GM18498 (cell line): ENCODE results near the gene HNRNPF.
"Not testable (repeated sequence)": the region's sequence is repeated elsewhere in the genome, so short reads cannot be mapped to it uniquely, and the experiment has no call there.

ENCODE experiments used
- ATAC-seq: cut with Tn5 transposase; IDR thresholded peaks from one replicate; pipeline ENCODE4 v1.9.1; 2021; ENCODE audit warnings: mild to moderate bottlenecking, moderate library complexity; ENCODE audit not compliant: unreplicated experiment

HNRNPF gene, protein sequence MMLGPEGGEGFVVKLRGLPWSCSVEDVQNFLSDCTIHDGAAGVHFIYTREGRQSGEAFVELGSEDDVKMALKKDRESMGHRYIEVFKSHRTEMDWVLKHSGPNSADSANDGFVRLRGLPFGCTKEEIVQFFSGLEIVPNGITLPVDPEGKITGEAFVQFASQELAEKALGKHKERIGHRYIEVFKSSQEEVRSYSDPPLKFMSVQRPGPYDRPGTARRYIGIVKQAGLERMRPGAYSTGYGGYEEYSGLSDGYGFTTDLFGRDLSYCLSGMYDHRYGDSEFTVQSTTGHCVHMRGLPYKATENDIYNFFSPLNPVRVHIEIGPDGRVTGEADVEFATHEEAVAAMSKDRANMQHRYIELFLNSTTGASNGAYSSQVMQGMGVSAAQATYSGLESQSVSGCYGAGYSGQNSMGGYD

DNA sequence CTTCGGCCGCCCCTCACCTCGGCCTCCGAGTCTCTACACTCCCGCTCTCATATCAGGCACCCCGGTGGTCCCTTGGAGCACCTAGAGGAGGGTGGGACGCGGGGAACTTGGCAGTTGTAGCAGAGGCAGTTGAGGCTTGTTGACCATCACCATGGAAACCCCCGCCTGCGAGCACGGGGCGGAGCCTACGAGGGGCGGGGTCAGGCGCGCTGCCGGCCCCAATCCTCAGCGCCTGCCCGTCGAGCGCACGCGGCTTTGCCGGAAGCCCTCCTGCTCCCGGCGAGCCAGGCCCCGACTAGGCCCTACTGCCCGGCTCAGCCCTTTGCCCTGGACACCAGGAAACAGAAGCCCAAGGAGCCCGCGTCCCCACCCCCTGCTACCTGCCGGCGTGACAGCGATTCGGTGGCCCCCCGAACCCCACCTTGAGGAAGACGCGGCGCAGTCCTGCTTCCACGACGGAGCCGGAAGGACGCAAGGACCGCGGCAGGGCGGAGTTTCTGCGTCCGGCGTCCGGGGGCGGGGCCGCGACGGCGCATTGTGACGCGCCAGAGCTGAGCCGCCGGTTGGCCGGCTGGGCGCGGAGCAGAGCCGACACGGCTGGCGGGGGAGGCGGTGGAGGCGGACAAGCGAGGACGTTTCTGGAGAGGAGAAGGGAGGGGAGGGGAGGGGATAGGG is at the start of gene HNRNPF:
HNRNPF (minus strand) TSS at position 477 of the 675 bp plus-strand sequence. CDS start 21,302 bp downstream, outside the sequence.
- ATAC-seq = peak; percentile 74

GRCh38 chr10:43458227-43458626 is 49.2 kb upstream of the HNRNPF start:
- ATAC-seq = no peak

DNA sequence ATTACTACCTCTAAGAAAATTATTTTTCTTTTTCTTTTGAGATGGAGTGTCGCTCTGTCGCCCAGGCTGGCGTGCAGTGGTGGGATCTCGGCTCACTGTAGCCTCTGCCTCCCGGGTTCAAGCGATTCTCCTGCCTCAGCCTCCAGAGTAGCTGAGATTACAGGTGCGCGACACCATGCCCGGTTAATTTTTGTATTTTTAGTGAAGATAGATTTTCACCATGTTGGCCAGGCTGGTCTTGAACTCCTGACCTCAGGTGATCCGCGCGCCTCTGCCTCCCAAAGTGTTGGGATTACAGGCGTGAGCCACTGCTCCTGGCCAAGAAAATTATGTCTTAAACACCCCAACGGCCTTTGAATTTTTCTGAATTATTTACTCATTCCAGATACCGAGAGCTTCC is 47.6 kb upstream of the HNRNPF start:
- ATAC-seq = not testable (repeated sequence)

- ATAC-seq = not testable (repeated sequence)
Observed at GRCh38 chr10:43454025-43454424, 45.0 kb upstream of the HNRNPF start.

DNA sequence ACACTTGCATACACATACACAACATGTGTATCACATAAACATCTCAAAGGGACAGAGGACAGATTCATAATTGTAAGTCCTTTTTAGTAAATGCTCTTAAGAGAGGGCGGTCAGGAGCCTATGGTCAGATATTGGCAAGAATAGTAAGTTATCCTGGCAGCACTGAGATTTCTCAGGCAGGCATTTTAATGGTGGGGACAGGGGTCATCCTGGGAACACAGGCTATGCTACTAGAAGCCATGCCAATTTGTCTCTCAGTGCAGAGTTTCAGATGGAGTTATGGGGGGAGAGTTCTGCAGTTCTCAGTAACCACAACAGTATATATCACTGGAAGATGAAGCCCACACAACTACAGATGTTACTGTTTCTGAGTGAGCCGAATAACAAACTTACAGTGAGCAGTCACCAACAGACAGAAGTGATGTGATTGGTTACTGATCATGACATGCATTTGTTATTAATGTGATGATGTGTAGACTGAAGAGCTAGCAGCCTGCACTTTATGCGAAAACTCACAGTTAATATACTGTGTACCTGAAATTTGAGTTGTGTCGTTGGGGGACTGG is 44.4 kb upstream of the HNRNPF start:
- ATAC-seq = no peak

DNA sequence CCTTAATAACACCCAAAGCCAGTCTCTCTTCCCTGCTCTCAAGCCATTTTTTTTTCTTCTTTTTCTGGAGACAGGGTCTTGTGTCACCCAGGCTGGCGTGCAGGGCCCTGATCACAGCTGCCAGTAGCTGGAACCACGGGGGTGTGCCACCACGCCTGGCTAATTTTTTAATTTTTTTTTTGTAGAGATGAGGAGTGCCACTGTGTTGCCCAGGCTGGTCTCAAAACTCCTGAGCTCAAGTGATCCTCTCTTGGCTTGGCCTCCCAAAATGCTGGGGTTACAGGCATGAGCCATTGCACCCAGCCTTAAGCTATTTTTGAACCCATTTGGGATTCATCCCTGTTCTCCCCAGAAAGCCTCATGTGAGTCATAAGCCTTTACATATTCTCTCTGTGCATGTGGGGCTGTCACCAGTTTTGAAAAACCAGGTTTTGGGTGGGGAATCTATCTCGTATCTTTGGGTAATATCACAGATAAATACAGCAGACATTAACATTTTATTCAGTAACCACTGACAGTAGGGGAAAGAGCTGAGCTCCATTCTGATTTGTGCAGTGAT is 43.4 kb upstream of the HNRNPF start:
- ATAC-seq = no peak

GRCh38 chr10:43448742-43449141 is 39.8 kb upstream of the HNRNPF start:
- no peak for ATAC-seq

DNA sequence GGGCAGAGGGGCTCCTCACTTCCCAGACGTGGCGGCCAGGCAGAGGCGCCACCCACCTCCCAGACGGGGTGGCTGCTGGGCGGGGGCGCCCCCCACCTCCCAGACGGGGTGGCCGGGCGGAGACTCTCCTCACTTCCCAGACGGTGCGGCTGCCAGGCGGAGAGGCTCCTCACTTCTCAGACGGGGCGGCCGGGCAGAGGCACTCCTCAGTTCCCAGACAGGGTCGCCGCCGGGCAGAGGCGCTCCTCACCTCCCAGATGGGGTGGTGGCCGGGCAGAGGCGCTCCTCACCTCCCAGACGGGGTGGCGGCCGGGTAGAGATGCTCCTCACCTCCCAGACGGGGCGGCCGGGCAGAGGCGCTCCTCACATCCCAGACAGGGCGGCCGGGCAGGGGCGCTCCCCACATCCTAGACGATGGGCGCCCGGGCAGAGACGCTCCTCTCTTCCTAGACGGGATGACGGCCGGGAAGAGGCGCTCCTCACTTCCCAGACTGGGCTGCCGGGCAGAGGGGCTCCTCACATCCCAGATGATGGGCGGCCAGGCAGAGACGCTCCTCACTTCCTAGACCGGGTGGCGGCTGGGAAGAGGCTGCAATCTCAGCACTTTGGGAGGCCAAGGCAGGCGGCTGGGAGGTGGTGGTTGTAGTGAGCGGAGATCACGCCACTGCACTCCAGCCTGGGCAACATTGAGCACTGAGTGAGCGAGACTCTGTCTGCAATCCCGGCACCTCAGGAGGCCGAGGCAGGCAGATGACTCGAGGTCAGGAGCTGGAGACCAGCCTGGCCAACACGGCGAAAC is 37.4 kb upstream of the HNRNPF start:
- not testable (repeated sequence) for ATAC-seq

- ATAC-seq = no peak
Observed at GRCh38 chr10:43444897-43445466, 36.0 kb upstream of the HNRNPF start.

DNA sequence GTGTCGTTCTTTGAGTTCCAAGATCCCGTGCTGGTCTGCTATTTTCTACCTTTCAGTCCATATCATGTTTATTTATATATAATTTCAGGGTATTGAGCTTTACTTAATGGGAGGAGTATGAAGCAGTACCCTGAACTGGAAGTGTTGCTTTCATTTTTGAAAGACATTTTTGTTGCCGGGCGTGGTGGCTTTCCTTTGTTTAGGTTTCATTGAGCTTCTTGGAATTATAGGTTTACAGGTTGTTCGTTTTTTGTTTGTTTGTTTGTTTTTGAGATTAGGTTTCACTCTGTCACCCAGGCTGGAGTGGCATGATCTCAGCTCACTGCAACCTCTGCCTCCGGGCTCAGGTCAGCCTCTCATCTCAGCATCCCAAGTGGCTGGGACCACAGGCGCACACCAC is 35.3 kb upstream of the HNRNPF start:
- ATAC-seq = no peak

- no peak for ATAC-seq
Observed at GRCh38 chr10:43440463-43441134, 31.6 kb upstream of the HNRNPF start.

DNA sequence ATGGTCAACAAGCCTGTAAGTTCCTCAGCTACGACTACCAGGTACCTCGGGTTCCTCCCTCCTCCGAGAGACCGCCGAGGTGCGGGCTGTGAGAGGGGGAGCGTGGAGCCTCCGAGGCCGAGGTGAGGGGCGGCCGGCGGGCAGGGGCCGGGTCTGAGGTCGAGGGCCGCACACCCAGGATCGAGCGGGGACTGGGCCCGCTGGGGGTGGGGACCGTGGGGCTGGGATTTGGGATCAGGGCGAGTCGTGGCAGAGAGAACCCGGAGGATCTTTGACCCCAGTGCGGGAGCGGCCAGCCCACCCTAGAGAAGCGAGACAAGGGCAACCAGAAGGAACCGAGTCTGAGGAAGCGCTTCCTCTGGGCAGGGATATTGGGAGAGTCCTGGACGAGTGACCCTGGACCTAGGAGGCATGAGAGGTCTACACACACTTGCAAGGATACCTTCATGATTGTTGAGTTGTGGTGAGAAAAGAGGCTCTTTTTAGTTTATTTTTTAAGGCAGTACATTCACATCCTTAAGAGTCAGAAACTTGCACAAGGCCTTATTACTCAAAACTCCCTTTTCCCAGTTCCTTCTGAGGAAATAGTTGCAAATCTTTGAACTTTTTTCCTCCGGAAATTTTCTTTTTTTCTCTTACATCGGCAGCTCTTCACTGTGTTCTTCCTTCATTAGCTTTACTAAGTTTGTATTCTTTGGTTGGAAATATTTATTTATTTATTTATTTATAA is 28.3 kb upstream of the HNRNPF start:
- ATAC-seq = no peak

DNA sequence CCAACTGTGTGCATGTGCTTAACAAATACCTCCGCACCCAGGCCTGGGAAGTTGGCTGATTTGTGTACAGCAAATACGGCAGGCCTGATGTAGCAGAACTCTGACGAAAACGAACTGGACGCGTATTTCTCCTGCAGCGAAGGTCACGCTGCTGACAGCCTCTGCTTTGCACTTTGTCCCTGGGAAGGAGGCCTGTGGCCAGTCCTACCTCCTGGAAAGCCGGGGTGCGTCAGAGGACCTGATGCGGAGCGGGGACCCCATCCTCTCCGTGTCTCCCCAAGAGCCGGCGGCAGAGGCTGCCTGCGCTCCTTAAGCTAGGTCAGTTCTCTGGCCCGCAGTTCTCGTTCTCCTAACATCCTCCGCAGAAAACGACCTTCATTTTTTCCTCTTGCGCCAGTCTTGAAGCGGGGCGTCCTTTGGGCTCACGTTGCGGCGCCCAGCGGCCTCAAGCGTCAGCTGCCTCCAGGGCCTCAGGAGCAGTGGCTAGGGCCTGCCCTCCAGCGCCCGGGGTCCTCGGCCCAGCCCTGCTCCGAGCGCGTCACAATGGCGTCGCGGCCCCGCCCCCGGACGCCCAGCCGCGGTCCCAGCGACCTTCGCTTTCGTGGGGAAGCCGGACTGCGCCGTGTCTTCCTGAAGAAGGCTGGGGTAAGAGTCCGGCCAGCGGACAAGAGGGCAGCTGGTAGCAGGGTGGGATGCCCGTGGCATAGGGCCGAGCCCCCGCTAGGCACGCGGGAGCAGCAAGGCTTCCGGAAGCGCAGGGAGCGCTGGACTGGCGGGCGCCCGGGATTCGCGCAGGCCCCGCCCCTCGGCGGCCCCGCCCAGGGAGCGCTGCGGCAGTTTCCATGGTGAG is 27.5 kb upstream of the HNRNPF start, which contains the start of gene ZNF487:
ZNF487 (plus strand) TSS at position 821 of the 850 bp plus-strand sequence. CDS start 38,703 bp downstream, outside the sequence.
- peak; percentile 97 for ATAC-seq

DNA sequence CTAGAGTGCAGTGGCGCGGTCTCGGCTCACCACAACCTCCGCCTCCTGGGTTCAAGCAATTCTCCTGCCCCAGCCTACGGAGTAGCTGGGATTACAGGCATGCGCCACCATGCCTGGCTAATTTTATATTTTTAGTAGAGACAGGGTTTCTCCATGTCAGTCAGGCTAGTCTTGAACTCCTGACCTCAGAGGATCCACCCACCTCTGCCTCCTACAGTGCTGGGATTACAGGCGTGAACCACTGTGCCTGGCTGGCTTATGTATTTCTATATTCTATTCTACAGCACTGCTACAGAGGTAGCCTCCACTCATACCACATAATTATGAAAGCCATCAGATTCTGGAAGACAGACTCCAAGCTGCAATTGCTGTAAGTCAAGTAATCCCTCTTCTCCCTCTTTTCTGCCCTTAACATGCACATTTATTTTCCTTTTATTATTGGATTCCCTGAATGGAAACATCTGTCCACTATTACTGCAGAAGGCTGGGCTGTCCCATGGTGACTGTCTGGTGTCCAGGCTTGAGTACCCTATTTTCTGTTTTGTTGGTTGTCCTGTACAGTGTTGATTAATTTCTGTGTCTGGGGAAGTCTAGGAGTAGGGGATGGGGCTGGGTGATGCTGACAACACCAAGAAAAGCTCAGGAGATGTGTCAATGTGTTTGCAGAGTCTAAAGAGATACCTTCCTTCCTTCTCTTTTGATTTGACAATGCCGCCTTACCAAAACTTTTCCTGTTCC is 22.1 kb upstream of the HNRNPF start:
- no peak for ATAC-seq

GRCh38 chr10:43427166-43427825 is 18.3 kb upstream of the HNRNPF start:
- peak; percentile 85 for ATAC-seq

DNA sequence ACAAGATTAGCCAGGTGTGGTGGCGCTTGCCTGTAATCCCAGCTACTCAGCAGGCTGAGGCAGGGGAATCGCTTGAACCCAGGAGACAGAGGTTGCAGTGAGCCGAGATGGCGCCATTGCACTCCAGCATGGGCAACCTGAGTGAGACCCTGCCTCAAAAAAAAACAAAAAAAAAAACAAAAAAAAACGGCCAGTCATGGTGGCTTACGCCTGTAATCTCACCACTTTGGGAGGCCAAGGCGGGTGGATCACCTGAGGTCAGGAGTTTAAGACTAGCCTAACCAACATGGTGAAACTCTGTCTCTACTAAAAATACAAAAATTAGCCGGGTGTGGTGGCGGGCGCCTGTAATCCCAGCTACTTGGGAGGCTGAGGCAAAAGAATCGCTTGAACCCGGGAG is 17.5 kb upstream of the HNRNPF start:
- not testable (repeated sequence) for ATAC-seq

- ATAC-seq = no peak
Observed at GRCh38 chr10:43424416-43424815, 15.4 kb upstream of the HNRNPF start.
